K562 (cell line): ENCODE measurements around the gene TM4SF18. TPM values are rescaled to one million over a fixed set of nuclear protein-coding genes. Genes with fewer than 3 reads are reported as not detected.

Source experiments
- C11orf30 ChIP-seq: fragments of 450-650 bp; IDR thresholded peaks from 2 replicates; pipeline ENCODE4 v1.6.1; 2016; ENCODE audit warnings: low read depth, mild to moderate bottlenecking
- EP400 ChIP-seq: fragments of 450-650 bp; IDR thresholded peaks from 2 replicates; pipeline ENCODE4 v1.6.1; 2017; ENCODE audit warnings: antibody characterized with exemption, mild to moderate bottlenecking, moderate library complexity
- ETV1 ChIP-seq: fragments of 450-650 bp; conservative IDR thresholded peaks from 2 replicates; pipeline ENCODE4 v1.6.1; 2016; ENCODE audit warnings: missing genetic modification characterization, control low read depth, low read depth, missing compliant biosample characterization
- EWSR1 ChIP-seq: fragments of 450-650 bp; IDR thresholded peaks from 2 replicates; pipeline ENCODE4 v1.6.1; 2018; ENCODE audit warnings: borderline replicate concordance, mild to moderate bottlenecking, low read depth, moderate library complexity; ENCODE audit not compliant: partially characterized antibody
- FOSL1 ChIP-seq: fragments of 200-800 bp; sonication (Bioruptor generic); conservative IDR thresholded peaks from 2 replicates; pipeline ENCODE4 v1.6.1; 2016; ENCODE audit warnings: missing genetic modification characterization, missing compliant biosample characterization
- HDGF ChIP-seq: fragments of 450-650 bp; IDR thresholded peaks from 2 replicates; pipeline ENCODE4 v1.6.1; 2016
- MEIS2 ChIP-seq: fragments of 450-650 bp; IDR thresholded peaks from 2 replicates; pipeline ENCODE4 v1.6.1; 2014; ENCODE audit warnings: mild to moderate bottlenecking; ENCODE audit not compliant: partially characterized antibody
- NR2C2 ChIP-seq, 2 experiments: fragments of 200-800 bp in 1 of 2; sonication (Bioruptor generic) in 1 of 2; sonication (generic) in 1 of 2; formaldehyde crosslinking in 1 of 2; IDR thresholded peaks; 2 replicates each; pipeline versions ENCODE4 v1.6.1 to v1.8.0; 2016 to 2022; ENCODE audit warnings: mild to moderate bottlenecking in 1 of 2, missing compliant biosample characterization in 1 of 2, missing genetic modification characterization in 1 of 2, missing genetic modification reagents in 1 of 2
- PHB ChIP-seq: fragments of 250-450 bp; sonication (Bioruptor Pico); IDR thresholded peaks from 2 replicates; pipeline ENCODE4 v1.5.0; 2021
- SP2 ChIP-seq: IDR thresholded peaks from 2 replicates; pipeline ENCODE4 v1.6.1; 2011; ENCODE audit warnings: mild to moderate bottlenecking, low read depth, low read length, moderate library complexity; ENCODE audit not compliant: poor library complexity, severe bottlenecking; ENCODE audit errors: extremely low read depth
- ZNF12 ChIP-seq: sonication (generic); formaldehyde crosslinking; IDR thresholded peaks from 2 replicates; pipeline ENCODE4 v1.4.0; 2020; ENCODE audit warnings: mild to moderate bottlenecking, missing genetic modification reagents
- ZNF121 ChIP-seq: sonication (generic); formaldehyde crosslinking; conservative IDR thresholded peaks from 2 replicates; pipeline ENCODE4 v1.8.0; 2022; ENCODE audit warnings: missing genetic modification reagents
- ZNF444 ChIP-seq: fragments of 250-450 bp; sonication (Bioruptor Pico); IDR thresholded peaks from 2 replicates; pipeline ENCODE4 v1.4.0; 2020; ENCODE audit warnings: mild to moderate bottlenecking, moderate library complexity
- polyA plus RNA-seq, 8 experiments: library from polyadenylated mRNA; depleted of rRNA in 4 of 8; stranded (reverse) in 5 of 8; unstranded in 3 of 8; fragments of >200 nt; fragmentation: Nextera tagmentation in 2 of 8; fragmentation: Illumina TruSeq in 1 of 8; extraction: Ambion mirVana in 2 of 8; extraction: Trizol in 1 of 8; gene quantifications; 2 replicates each; pipeline versions ENCODE4 v1.2.1 to v1.2.3, GENCODE V29; 2011 to 2014; ENCODE audit warnings: inconsistent platforms in 1 of 8, missing spikeins in 1 of 8
- total RNA-seq, 7 experiments: library from RNA; depleted of rRNA in 6 of 7; stranded (reverse); fragments of >200 nt in 6 of 7; fragmentation: Illumina TruSeq in 2 of 7; extraction: Trizol in 2 of 7; gene quantifications; 2 replicates each; pipeline versions ENCODE4 v1.2.1 to v1.2.3, GENCODE V29; 2011 to 2021; ENCODE audit warnings: low replicate concordance in 1 of 7
- TF ChIP-seq, protein P1 (sequence below), 2 experiments: fragments of 450-650 bp in 1 of 2; sonication (generic) in 1 of 2; formaldehyde crosslinking in 1 of 2; IDR thresholded peaks in 1 of 2; conservative IDR thresholded peaks in 1 of 2; 2 replicates each; pipeline versions ENCODE4 v1.6.1 to v1.8.1; 2016 to 2023; ENCODE audit warnings: mild to moderate bottlenecking in 2 of 2, moderate library complexity in 2 of 2, inconsistent platforms in 1 of 2, missing genetic modification reagents in 1 of 2
- TF ChIP-seq, protein P2 (sequence below): fragments of 450-650 bp; IDR thresholded peaks from 2 replicates; pipeline ENCODE4 v1.6.1; 2018; ENCODE audit not compliant: partially characterized antibody
- TF ChIP-seq, protein P3 (sequence below): fragments of 250-450 bp; sonication (Bioruptor Pico); IDR thresholded peaks from 2 replicates; pipeline ENCODE4 v1.5.0; 2020; ENCODE audit warnings: mild to moderate bottlenecking
- TF ChIP-seq, protein P4 (sequence below): fragments of 450-650 bp; IDR thresholded peaks from 2 replicates; pipeline ENCODE4 v1.6.1; 2016
- TF ChIP-seq, protein P5 (sequence below): sonication (generic); IDR thresholded peaks from 2 replicates; pipeline ENCODE4 v1.6.1; 2016

TM4SF18 gene
- total and polyA plus RNA-seq, 9 of the 15 experiments (the other 6 are each of a cell fraction or from before 2014, with no cell fraction given), result not detected

DNA sequence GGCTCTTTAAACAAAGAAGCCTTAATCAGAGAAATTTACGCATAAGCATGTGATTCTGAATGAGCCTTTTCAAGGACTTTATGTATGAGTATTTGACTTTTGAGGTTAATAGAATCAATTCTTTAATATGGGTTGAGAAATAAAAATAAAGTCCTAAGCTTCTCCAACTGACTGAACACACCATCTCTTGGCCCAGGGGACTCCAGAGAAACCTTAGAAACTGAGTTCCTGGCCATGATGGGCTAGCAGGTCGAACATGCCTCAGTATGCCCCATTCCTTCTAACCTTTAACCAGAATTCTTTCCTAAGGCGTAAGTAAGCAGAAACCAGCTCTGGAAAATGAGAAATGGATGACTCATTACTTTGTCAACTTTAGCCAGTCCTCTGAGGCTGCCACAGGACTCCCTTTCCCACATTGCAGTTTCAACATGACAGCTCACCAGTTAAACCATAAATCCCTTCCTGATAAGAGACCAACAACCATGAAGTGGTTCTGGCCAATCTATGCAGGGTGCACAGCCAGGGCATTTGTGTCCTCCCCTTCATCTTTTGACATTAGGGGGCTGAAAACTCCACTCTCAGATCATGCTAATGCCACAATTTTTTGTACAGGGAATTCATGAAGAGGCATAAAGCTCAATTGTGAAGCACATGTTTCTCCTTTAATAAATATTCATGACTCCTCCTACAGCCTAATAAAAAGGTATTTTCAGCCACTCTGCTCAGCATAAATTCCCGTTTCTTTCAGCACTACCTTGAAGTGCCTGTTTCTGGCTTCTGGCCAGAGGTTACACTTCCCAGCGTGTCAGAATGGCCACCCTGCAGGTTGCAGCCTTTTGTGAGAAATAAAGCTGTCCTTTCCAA, 33.3 kb downstream of the TM4SF18 start (continued):
- TF ChIP-seq, protein P1, sequence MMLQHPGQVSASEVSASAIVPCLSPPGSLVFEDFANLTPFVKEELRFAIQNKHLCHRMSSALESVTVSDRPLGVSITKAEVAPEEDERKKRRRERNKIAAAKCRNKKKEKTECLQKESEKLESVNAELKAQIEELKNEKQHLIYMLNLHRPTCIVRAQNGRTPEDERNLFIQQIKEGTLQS (IDR thresholded peaks at IDR 0.05), result peak; percentile 82
- TF ChIP-seq, protein P1 (CRISPR knock-in tag; conservative IDR thresholded peaks at IDR 0.05), result no peak
- TF ChIP-seq ZNF121 (CRISPR knock-in tag) (no peak), ETV1 (no peak), NR2C2 (CRISPR knock-in tag; IDR thresholded peaks at IDR 0.05) (no peak), NR2C2 (tag; IDR thresholded peaks at IDR 0.05) (peak; percentile 21; the same call in 1 of the 2 replicates), C11orf30 (peak; percentile 64; the same call in 1 of the 2 replicates), EWSR1 (no peak), ZNF444 (CRISPR knock-in tag) (no peak), HDGF (no peak), SP2 (no peak), PHB (CRISPR knock-in tag) (no peak), EP400 (no peak), FOSL1 (peak; percentile 91), ZNF12 (CRISPR knock-in tag) (no peak), MEIS2 (peak; percentile 89)
- TF ChIP-seq, protein P2, sequence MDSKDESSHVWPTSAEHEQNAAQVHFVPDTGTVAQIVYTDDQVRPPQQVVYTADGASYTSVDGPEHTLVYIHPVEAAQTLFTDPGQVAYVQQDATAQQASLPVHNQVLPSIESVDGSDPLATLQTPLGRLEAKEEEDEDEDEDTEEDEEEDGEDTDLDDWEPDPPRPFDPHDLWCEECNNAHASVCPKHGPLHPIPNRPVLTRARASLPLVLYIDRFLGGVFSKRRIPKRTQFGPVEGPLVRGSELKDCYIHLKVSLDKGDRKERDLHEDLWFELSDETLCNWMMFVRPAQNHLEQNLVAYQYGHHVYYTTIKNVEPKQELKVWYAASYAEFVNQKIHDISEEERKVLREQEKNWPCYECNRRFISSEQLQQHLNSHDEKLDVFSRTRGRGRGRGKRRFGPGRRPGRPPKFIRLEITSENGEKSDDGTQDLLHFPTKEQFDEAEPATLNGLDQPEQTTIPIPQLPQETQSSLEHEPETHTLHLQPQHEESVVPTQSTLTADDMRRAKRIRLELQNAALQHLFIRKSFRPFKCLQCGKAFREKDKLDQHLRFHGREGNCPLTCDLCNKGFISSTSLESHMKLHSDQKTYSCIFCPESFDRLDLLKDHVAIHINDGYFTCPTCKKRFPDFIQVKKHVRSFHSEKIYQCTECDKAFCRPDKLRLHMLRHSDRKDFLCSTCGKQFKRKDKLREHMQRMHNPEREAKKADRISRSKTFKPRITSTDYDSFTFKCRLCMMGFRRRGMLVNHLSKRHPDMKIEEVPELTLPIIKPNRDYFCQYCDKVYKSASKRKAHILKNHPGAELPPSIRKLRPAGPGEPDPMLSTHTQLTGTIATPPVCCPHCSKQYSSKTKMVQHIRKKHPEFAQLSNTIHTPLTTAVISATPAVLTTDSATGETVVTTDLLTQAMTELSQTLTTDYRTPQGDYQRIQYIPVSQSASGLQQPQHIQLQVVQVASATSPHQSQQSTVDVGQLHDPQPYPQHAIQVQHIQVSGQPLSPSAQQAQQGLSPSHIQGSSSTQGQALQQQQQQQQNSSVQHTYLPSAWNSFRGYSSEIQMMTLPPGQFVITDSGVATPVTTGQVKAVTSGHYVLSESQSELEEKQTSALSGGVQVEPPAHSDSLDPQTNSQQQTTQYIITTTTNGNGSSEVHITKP, result peak; percentile 51
- TF ChIP-seq, protein P3, sequence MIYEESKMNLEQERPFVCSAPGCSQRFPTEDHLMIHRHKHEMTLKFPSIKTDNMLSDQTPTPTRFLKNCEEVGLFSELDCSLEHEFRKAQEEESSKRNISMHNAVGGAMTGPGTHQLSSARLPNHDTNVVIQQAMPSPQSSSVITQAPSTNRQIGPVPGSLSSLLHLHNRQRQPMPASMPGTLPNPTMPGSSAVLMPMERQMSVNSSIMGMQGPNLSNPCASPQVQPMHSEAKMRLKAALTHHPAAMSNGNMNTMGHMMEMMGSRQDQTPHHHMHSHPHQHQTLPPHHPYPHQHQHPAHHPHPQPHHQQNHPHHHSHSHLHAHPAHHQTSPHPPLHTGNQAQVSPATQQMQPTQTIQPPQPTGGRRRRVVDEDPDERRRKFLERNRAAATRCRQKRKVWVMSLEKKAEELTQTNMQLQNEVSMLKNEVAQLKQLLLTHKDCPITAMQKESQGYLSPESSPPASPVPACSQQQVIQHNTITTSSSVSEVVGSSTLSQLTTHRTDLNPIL, result no peak
- TF ChIP-seq, protein P4, sequence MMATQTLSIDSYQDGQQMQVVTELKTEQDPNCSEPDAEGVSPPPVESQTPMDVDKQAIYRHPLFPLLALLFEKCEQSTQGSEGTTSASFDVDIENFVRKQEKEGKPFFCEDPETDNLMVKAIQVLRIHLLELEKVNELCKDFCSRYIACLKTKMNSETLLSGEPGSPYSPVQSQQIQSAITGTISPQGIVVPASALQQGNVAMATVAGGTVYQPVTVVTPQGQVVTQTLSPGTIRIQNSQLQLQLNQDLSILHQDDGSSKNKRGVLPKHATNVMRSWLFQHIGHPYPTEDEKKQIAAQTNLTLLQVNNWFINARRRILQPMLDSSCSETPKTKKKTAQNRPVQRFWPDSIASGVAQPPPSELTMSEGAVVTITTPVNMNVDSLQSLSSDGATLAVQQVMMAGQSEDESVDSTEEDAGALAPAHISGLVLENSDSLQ, result peak; percentile 15; the same call in 1 of the 2 replicates
- TF ChIP-seq, protein P5, sequence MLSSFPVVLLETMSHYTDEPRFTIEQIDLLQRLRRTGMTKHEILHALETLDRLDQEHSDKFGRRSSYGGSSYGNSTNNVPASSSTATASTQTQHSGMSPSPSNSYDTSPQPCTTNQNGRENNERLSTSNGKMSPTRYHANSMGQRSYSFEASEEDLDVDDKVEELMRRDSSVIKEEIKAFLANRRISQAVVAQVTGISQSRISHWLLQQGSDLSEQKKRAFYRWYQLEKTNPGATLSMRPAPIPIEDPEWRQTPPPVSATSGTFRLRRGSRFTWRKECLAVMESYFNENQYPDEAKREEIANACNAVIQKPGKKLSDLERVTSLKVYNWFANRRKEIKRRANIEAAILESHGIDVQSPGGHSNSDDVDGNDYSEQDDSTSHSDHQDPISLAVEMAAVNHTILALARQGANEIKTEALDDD, result peak; percentile 92
